SK-N-SH treated with all-trans-retinoic acid at 6 μM for 48 hours (cell line): ENCODE data around the gene ERMARD.

ENCODE experiments used
- ATAC-seq: fragments of 200-7000 bp; cut with Tn5 transposase; 3 replicates; pipeline ENCODE4 v1.9.1; 2020; ENCODE audit warnings: mild to moderate bottlenecking, moderate library complexity
- ARNTL ChIP-seq: fragments of 450-650 bp; formaldehyde crosslinking; IDR thresholded peaks from 2 replicates; pipeline ENCODE4 v1.5.0; 2020; ENCODE audit warnings: low read depth, mild to moderate bottlenecking, moderate library complexity, borderline replicate concordance
- BACH2 ChIP-seq: fragments of 250-450 bp; sonication (Bioruptor Pico); IDR thresholded peaks from 2 replicates; pipeline ENCODE4 v1.9.0; 2021; ENCODE audit warnings: mild to moderate bottlenecking, borderline replicate concordance
- CSDC2 ChIP-seq: fragments of 250-450 bp; sonication (Bioruptor Pico); IDR thresholded peaks from 2 replicates; pipeline ENCODE4 v1.5.0; 2020; ENCODE audit warnings: mild to moderate bottlenecking, moderate library complexity
- ESRRG ChIP-seq: fragments of 250-450 bp; sonication (Bioruptor Pico); IDR thresholded peaks from 2 replicates; pipeline ENCODE4 v1.6.1; 2021; ENCODE audit warnings: mild to moderate bottlenecking
- GLIS3 ChIP-seq: fragments of 250-450 bp; sonication (Bioruptor Pico); IDR thresholded peaks from 2 replicates; pipeline ENCODE4 v1.5.0; 2020; ENCODE audit warnings: mild to moderate bottlenecking, moderate library complexity
- ISL1 ChIP-seq: fragments of 250-450 bp; sonication (Bioruptor Pico); IDR thresholded peaks from 2 replicates; pipeline ENCODE4 v2.1.2; 2022; ENCODE audit warnings: mild to moderate bottlenecking, moderate library complexity
- OSR1 ChIP-seq: fragments of 250-450 bp; sonication (Bioruptor Pico); IDR thresholded peaks from 2 replicates; pipeline ENCODE4 v1.8.0; 2022; ENCODE audit warnings: moderate library complexity, mild to moderate bottlenecking, inconsistent platforms
- PATZ1 ChIP-seq: fragments of 250-450 bp; sonication (Bioruptor Pico); IDR thresholded peaks from 2 replicates; pipeline ENCODE4 v1.8.0; 2020; ENCODE audit warnings: mild to moderate bottlenecking, moderate library complexity, borderline replicate concordance
- PPARA ChIP-seq: fragments of 250-450 bp; sonication (Bioruptor Pico); IDR thresholded peaks from 2 replicates; pipeline ENCODE4 v1.5.0; 2020; ENCODE audit warnings: mild to moderate bottlenecking, borderline replicate concordance
- RARB ChIP-seq: fragments of 250-450 bp; sonication (Bioruptor Pico); IDR thresholded peaks from 2 replicates; pipeline ENCODE4 v1.8.0; 2021; ENCODE audit warnings: mild to moderate bottlenecking, moderate library complexity
- SNAI2 ChIP-seq: fragments of 250-450 bp; sonication (Bioruptor Pico); IDR thresholded peaks from 2 replicates; pipeline ENCODE4 v1.5.0; 2020; ENCODE audit warnings: mild to moderate bottlenecking, moderate library complexity
- TCF4 ChIP-seq: fragments of 250-450 bp; sonication (Bioruptor Pico); IDR thresholded peaks from 2 replicates; pipeline ENCODE4 v1.8.0; 2021; ENCODE audit warnings: mild to moderate bottlenecking, moderate library complexity, borderline replicate concordance
- TOX ChIP-seq: fragments of 250-450 bp; sonication (Bioruptor Pico); IDR thresholded peaks from 2 replicates; pipeline ENCODE4 v1.8.0; 2021; ENCODE audit warnings: mild to moderate bottlenecking, moderate library complexity, borderline replicate concordance
- TSHZ2 ChIP-seq: fragments of 250-450 bp; sonication (Bioruptor Pico); IDR thresholded peaks from 2 replicates; pipeline ENCODE4 v1.5.0; 2020; ENCODE audit warnings: mild to moderate bottlenecking, moderate library complexity
- ZC3H10 ChIP-seq: fragments of 250-450 bp; sonication (Bioruptor Pico); IDR thresholded peaks from 2 replicates; pipeline ENCODE4 v1.5.1; 2021; ENCODE audit warnings: mild to moderate bottlenecking, moderate library complexity
- ZFP3 ChIP-seq: fragments of 250-450 bp; sonication (Bioruptor Pico); IDR thresholded peaks from 2 replicates; pipeline ENCODE4 v1.5.0; 2020; ENCODE audit warnings: mild to moderate bottlenecking, moderate library complexity
- ZFP30 ChIP-seq: fragments of 450-650 bp; formaldehyde crosslinking; IDR thresholded peaks from 2 replicates; pipeline ENCODE4 v1.5.0; 2022; ENCODE audit warnings: mild to moderate bottlenecking, moderate library complexity
- ZNF70 ChIP-seq: fragments of 450-650 bp; formaldehyde crosslinking; IDR thresholded peaks from 2 replicates; pipeline ENCODE4 v1.5.0; 2020; ENCODE audit warnings: mild to moderate bottlenecking, moderate library complexity
- ZNF8 ChIP-seq: fragments of 450-650 bp; formaldehyde crosslinking; IDR thresholded peaks from 2 replicates; pipeline ENCODE4 v1.5.0; 2020; ENCODE audit warnings: mild to moderate bottlenecking, moderate library complexity
- TF ChIP-seq, protein P1 (sequence below): fragments of 250-450 bp; sonication (Bioruptor Pico); IDR thresholded peaks from 2 replicates; pipeline ENCODE4 v1.5.1; 2020; ENCODE audit warnings: low read depth, mild to moderate bottlenecking, moderate library complexity
- TF ChIP-seq, protein P2 (sequence below): fragments of 250-450 bp; sonication (Bioruptor Pico); IDR thresholded peaks from 2 replicates; pipeline ENCODE4 v1.8.0; 2021; ENCODE audit warnings: low read depth, mild to moderate bottlenecking, moderate library complexity, borderline replicate concordance

ERMARD gene

DNA sequence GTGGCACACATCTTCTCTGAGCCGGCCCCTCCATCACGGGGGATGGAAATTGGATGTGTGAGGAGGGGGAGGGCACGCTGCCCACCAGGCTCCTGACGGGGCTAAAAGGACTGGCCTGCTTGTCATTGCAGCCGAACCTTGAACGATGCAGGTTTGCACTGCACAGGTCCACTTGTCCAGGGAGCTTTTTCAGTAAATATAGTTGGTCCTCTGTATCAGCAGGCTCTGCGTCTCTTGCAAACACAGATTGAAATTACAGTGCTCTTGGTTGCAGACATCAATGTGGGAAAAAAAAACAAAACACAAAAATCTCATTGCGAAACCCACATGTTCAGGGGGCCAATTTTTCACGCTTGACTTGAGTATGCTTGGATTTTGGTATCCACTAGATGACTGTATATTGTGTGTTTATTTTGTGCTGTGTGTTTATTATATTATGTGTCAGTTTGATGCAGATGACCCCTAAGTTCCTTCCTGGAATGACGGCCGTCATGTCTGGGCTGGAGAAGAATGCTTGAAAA is 29.2 kb downstream of the ERMARD start:
- no peak for ATAC-seq
- no peak for TF ChIP-seq RARB (CRISPR knock-in tag)
- no peak for TF ChIP-seq TSHZ2 (CRISPR knock-in tag)
- no peak for TF ChIP-seq PATZ1 (CRISPR knock-in tag)
- TF ChIP-seq ZC3H10: no peak
- TF ChIP-seq TOX (CRISPR knock-in tag): no peak
- no peak for TF ChIP-seq TCF4

- no peak for TF ChIP-seq CSDC2
- TF ChIP-seq ZC3H10: no peak
- TF ChIP-seq, protein P1, sequence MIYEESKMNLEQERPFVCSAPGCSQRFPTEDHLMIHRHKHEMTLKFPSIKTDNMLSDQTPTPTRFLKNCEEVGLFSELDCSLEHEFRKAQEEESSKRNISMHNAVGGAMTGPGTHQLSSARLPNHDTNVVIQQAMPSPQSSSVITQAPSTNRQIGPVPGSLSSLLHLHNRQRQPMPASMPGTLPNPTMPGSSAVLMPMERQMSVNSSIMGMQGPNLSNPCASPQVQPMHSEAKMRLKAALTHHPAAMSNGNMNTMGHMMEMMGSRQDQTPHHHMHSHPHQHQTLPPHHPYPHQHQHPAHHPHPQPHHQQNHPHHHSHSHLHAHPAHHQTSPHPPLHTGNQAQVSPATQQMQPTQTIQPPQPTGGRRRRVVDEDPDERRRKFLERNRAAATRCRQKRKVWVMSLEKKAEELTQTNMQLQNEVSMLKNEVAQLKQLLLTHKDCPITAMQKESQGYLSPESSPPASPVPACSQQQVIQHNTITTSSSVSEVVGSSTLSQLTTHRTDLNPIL (CRISPR knock-in tag): no peak
- no peak for TF ChIP-seq TCF4
- TF ChIP-seq TSHZ2 (CRISPR knock-in tag): no peak
- no peak for TF ChIP-seq ARNTL
- TF ChIP-seq PATZ1 (CRISPR knock-in tag): no peak
- no peak for TF ChIP-seq ESRRG (CRISPR knock-in tag)
- TF ChIP-seq ZFP30: no peak
- no peak for TF ChIP-seq RARB (CRISPR knock-in tag)
- TF ChIP-seq SNAI2 (CRISPR knock-in tag): no peak
- TF ChIP-seq ISL1 (CRISPR knock-in tag): no peak
- TF ChIP-seq BACH2 (CRISPR knock-in tag): no peak
- no peak for TF ChIP-seq ZNF70 (CRISPR knock-in tag)
- no peak for TF ChIP-seq ZNF8 (CRISPR knock-in tag)
- TF ChIP-seq PPARA (CRISPR knock-in tag): no peak
- TF ChIP-seq GLIS3 (CRISPR knock-in tag): no peak
- no peak for TF ChIP-seq OSR1 (CRISPR knock-in tag)
- TF ChIP-seq, protein P2, sequence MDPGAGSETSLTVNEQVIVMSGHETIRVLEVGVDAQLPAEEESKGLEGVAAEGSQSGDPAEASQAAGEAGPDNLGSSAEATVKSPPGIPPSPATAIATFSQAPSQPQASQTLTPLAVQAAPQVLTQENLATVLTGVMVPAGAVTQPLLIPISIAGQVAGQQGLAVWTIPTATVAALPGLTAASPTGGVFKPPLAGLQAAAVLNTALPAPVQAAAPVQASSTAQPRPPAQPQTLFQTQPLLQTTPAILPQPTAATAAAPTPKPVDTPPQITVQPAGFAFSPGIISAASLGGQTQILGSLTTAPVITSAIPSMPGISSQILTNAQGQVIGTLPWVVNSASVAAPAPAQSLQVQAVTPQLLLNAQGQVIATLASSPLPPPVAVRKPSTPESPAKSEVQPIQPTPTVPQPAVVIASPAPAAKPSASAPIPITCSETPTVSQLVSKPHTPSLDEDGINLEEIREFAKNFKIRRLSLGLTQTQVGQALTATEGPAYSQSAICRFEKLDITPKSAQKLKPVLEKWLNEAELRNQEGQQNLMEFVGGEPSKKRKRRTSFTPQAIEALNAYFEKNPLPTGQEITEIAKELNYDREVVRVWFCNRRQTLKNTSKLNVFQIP: no peak
- TF ChIP-seq ZFP3: no peak
- ATAC-seq: no peak
Observed at GRCh38 chr6:169782966-169783365, 31.5 kb downstream of the ERMARD start.
